Neural progenitor cell (in vitro differentiated cells): ENCODE data around the gene FHOD3.

Experiments used
- EZH2 ChIP-seq: fragments of 200-600 bp; sonication (generic); IDR thresholded peaks from 2 replicates; pipeline ENCODE4 v1.6.1; 2017; ENCODE audit warnings: antibody characterized with exemption, mild to moderate bottlenecking, moderate library complexity
- EZH2phosphoT487 ChIP-seq: fragments of 200-600 bp; sonication (generic); IDR thresholded peaks from 2 replicates; pipeline ENCODE4 v1.6.1; 2017; ENCODE audit warnings: antibody characterized with exemption
- TF ChIP-seq, protein P1 (sequence below): fragments of 200-600 bp; sonication (generic); IDR thresholded peaks from 2 replicates; pipeline ENCODE4 v1.5.1; 2017; ENCODE audit warnings: antibody characterized with exemption, mild to moderate bottlenecking

DNA sequence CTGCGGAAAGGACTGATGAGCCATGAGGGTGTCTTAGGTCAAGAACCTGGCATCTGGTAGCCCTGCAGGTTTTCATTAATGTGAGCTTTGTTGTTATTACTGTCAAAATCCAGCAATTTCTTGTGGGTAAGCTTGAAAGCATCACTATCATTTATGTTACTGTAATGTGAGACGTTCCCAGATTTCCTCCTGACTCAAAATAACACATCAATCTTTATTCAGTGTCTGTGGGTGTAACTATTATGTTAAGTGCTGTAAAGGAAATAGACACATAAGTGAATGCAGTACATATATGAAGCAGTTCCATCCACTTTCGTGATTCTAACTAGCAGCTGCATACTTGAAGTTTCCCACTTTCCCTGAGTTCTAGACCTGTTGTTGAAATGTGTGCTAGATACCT, 89.8 kb downstream of the FHOD3 start:
- TF ChIP-seq, protein P1, sequence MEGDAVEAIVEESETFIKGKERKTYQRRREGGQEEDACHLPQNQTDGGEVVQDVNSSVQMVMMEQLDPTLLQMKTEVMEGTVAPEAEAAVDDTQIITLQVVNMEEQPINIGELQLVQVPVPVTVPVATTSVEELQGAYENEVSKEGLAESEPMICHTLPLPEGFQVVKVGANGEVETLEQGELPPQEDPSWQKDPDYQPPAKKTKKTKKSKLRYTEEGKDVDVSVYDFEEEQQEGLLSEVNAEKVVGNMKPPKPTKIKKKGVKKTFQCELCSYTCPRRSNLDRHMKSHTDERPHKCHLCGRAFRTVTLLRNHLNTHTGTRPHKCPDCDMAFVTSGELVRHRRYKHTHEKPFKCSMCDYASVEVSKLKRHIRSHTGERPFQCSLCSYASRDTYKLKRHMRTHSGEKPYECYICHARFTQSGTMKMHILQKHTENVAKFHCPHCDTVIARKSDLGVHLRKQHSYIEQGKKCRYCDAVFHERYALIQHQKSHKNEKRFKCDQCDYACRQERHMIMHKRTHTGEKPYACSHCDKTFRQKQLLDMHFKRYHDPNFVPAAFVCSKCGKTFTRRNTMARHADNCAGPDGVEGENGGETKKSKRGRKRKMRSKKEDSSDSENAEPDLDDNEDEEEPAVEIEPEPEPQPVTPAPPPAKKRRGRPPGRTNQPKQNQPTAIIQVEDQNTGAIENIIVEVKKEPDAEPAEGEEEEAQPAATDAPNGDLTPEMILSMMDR: no peak
- no peak for TF ChIP-seq EZH2
- no peak for TF ChIP-seq EZH2phosphoT487
